K562 (cell line): ENCODE results near the gene GSG1L2. TPM values are rescaled to one million over a fixed set of nuclear protein-coding genes. Genes with fewer than 3 reads are reported as not detected.

Experiments
- ATAC-seq: fragments of 200-7000 bp; cut with Tn5 transposase; 3 replicates; pipeline ENCODE4 v1.9.1; 2020; ENCODE audit warnings: moderate library complexity
- BruUV-seq: library from RNA; stranded (reverse); fragments of 400-500 nt; replicated peaks from 2 replicates; lab custom pipeline; 2021; lab: Mats Ljungman, UMichigan
- CTCF ChIA-PET: fragments of 300-600 bp; formaldehyde crosslinking; extraction: SDS; loops from one replicate; lab custom pipeline; 2021; ENCODE audit warnings: low intra/inter-chr PET ratio; lab: Yijun Ruan, JAX
- POLR2A ChIA-PET: fragments of 300-600, 350-650 bp; sonication (Branson Sonifier 250); formaldehyde crosslinking; extraction: SDS; loops from one replicate; lab custom pipeline; 2021; ENCODE audit warnings: antibody characterized with exemption, inconsistent platforms; lab: Yijun Ruan, JAX
- DNase-seq, 4 experiments: peaks; one replicate each; pipeline versions ENCODE4 v3.0.0 to v3.0.0-alpha.2; 2011 to 2018; ENCODE audit warnings: low spot score in 3 of 4, mixed read lengths in 3 of 4; ENCODE audit errors: extremely low read depth in 1 of 4
- FAIRE-seq: peaks from 2 replicates; lab custom pipeline; 2011; peaks lifted over from hg19 to GRCh38; lab: Jason Lieb, UNC
- H2AFZ ChIP-seq: 2 replicates; pipeline ENCODE4 v1.6.0; 2011; ENCODE audit warnings: low read depth, low read length, control low read depth, inconsistent platforms
- H3K27ac ChIP-seq: fragments of 200-600 bp; 3 replicates; pipeline ENCODE4 v1.8.0; 2011; ENCODE audit warnings: low read depth, mild to moderate bottlenecking, control low read depth, inconsistent platforms, low read length, moderate library complexity, mixed read lengths; ENCODE audit errors: extremely low read depth
- H3K27me3 ChIP-seq, 2 experiments: fragments of 300-600 bp in 1 of 2; 2 replicates in 1 of 2; 3 replicates in 1 of 2; pipeline versions ENCODE4 v1.6.0 to v1.8.0; 2011; ENCODE audit warnings: inconsistent platforms in 2 of 2, low read length in 2 of 2, mild to moderate bottlenecking in 1 of 2, mixed read lengths in 1 of 2, moderate library complexity in 1 of 2; ENCODE audit not compliant: control insufficient read depth in 2 of 2, insufficient read depth in 2 of 2
- H3K36me3 ChIP-seq: fragments of 300-600 bp; 3 replicates; pipeline ENCODE4 v1.8.0; 2011; ENCODE audit warnings: mild to moderate bottlenecking, low read length, inconsistent platforms; ENCODE audit not compliant: control insufficient read depth, insufficient read depth
- H3K4me1 ChIP-seq, 2 experiments: fragments of 200-600 bp in 1 of 2; replicated peaks in 1 of 2; 2 replicates in 1 of 2; 3 replicates in 1 of 2; pipeline versions ENCODE4 v1.5.1 to v1.8.0; 2011; ENCODE audit warnings: inconsistent platforms in 2 of 2, low read length in 2 of 2, mild to moderate bottlenecking in 1 of 2, mixed read lengths in 1 of 2, moderate library complexity in 1 of 2; ENCODE audit not compliant: control insufficient read depth in 2 of 2, insufficient read depth in 2 of 2
- H3K4me2 ChIP-seq: 2 replicates; pipeline ENCODE4 v1.6.1; 2011; ENCODE audit warnings: low read length, control low read depth, inconsistent platforms, mixed read lengths; ENCODE audit not compliant: insufficient read depth
- H3K4me3 ChIP-seq: fragments of 200-600 bp; sonication (generic), shearing (Covaris generic); 2 replicates; pipeline ENCODE4 v1.5.1; 2016; ENCODE audit warnings: control low read depth, inconsistent platforms
- H3K79me2 ChIP-seq: fragments of 200-600 bp; 3 replicates; pipeline ENCODE4 v1.8.0; 2011; ENCODE audit warnings: low read length, inconsistent platforms; ENCODE audit not compliant: control insufficient read depth, insufficient read depth
- H3K9ac ChIP-seq, 2 experiments: 2 replicates each; pipeline versions ENCODE4 v1.6.0 to v1.6.1; 2011; ENCODE audit warnings: low read depth in 2 of 2, low read length in 2 of 2, control low read depth in 1 of 2, inconsistent platforms in 1 of 2, mild to moderate bottlenecking in 1 of 2, mixed read lengths in 1 of 2; ENCODE audit not compliant: insufficient read depth in 1 of 2
- H3K9me1 ChIP-seq: one replicate; pipeline ENCODE4 v1.6.0; 2011; ENCODE audit warnings: inconsistent platforms, mild to moderate bottlenecking, low read length, moderate library complexity; ENCODE audit not compliant: control insufficient read depth, insufficient read depth
- H3K9me3 ChIP-seq: replicated peaks from 2 replicates; pipeline ENCODE4 v1.5.1; 2011; ENCODE audit warnings: low read depth, low read length, inconsistent platforms; ENCODE audit not compliant: control insufficient read depth, insufficient read depth
- H4K20me1 ChIP-seq: replicated peaks from 2 replicates; pipeline ENCODE4 v1.6.1; 2011; ENCODE audit warnings: low read length, inconsistent platforms, mixed read lengths; ENCODE audit not compliant: control insufficient read depth, insufficient read depth
- TCF3 ChIP-seq: sonication (generic); formaldehyde crosslinking; IDR thresholded peaks from 2 replicates; pipeline ENCODE4 v1.4.0; 2020; ENCODE audit warnings: mild to moderate bottlenecking, missing genetic modification reagents
- VEZF1 ChIP-seq: fragments of 200-800 bp; sonication (Bioruptor generic); IDR thresholded peaks from 2 replicates; pipeline ENCODE4 v1.6.1; 2017; ENCODE audit warnings: missing genetic modification characterization, missing compliant biosample characterization
- ZBTB9 ChIP-seq: fragments of 450-650 bp; formaldehyde crosslinking; IDR thresholded peaks from 2 replicates; pipeline ENCODE4 v1.4.0; 2020; ENCODE audit warnings: mild to moderate bottlenecking, moderate library complexity
- WGBS: fragments of 100-300 bp; shearing (Covaris generic); methylation state at CpG from one replicate; pipeline ENCODE4 v1.1.6; 2016; ENCODE audit warnings: low coverage, mixed read lengths; ENCODE audit not compliant: insufficient coverage; ENCODE audit errors: missing lambda C conversion rate; 5-methylcytosine and 5-hydroxymethylcytosine counted together
- in situ Hi-C: fragments of 300-500 bp; cut with MboI; formaldehyde crosslinking; loops from 4 replicates; pipeline ENCODE4 v1.15.0; 2018; ENCODE audit warnings: inconsistent platforms, mixed read lengths
- intact Hi-C: fragments of 100-400 bp; cut with micrococcal nuclease; formaldehyde crosslinking; loops from 2 replicates; pipeline ENCODE4 v1.14.2; 2022
- polyA plus RNA-seq, 8 experiments: library from polyadenylated mRNA; depleted of rRNA in 4 of 8; stranded (reverse) in 5 of 8; unstranded in 3 of 8; fragments of >200 nt; fragmentation: Nextera tagmentation in 2 of 8; fragmentation: Illumina TruSeq in 1 of 8; extraction: Ambion mirVana in 2 of 8; extraction: Trizol in 1 of 8; gene quantifications; 2 replicates each; pipeline versions ENCODE4 v1.2.1 to v1.2.3, GENCODE V29; 2011 to 2014; ENCODE audit warnings: inconsistent platforms in 1 of 8, missing spikeins in 1 of 8
- total RNA-seq, 7 experiments: library from RNA; depleted of rRNA in 6 of 7; stranded (reverse); fragments of >200 nt in 6 of 7; fragmentation: Illumina TruSeq in 2 of 7; extraction: Trizol in 2 of 7; gene quantifications; 2 replicates each; pipeline versions ENCODE4 v1.2.1 to v1.2.3, GENCODE V29; 2011 to 2021; ENCODE audit warnings: low replicate concordance in 1 of 7

The GSG1L2 gene
- total and polyA plus RNA-seq, 9 of the 15 experiments (the other 6 are each of a cell fraction or from before 2014, with no cell fraction given) = not detected

DNA sequence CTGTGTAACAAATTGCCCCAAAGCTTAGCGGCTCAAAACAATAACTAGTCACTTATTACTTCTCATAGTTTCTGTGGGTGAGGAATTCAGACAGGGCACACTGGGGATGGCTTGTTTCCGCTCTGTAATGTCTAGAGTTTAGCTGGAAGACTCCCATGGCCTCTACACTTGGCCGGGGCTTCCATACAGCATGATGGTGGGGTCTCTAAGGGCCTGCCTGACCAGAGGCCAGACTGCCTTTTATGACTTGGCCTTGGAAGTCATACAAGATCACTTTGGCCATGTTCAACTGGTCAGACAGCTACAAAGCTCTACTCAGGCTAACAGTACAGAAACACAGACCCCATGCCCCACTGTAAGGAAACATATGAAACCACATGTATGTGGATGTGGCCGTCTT is 12.0 kb upstream of the GSG1L2 start:
- POLR2A ChIA-PET = no interaction called here
- BruUV-seq = no TSS peak
- Histone ChIP-seq H3K9me1 (no peaks in the 10 kb centered on the region), H3K4me2 (no peak overlapping the region), H3K4me3 (no peak overlapping the region), H3K79me2 (no peaks in the 10 kb centered on the region), H3K9ac (no peak overlapping the region), H3K4me1 (no peaks in the 10 kb centered on the region), H4K20me1 (no peaks in the 10 kb centered on the region), H2AFZ (no peak overlapping the region), H3K36me3 (no peaks in the 10 kb centered on the region), H3K9me3 (no peaks in the 10 kb centered on the region), H3K27ac (no peak overlapping the region), H3K27me3 (no peaks in the 10 kb centered on the region; a peak in 1 of 5 replicates)
- no peak for DNase-seq
- ATAC-seq = no peak
- TF ChIP-seq TCF3 = no peak
- TF ChIP-seq ZBTB9 = no peak
- no peak for TF ChIP-seq VEZF1
- CTCF ChIA-PET = no interaction called here
- no peak for FAIRE-seq
- in situ Hi-C loops = no loop called here
- 0% methylated on average over 3 of the region's 4 CpGs for WGBS
- intact Hi-C loops = no loop called here
